ENCODE results near the gene SHCBP1L.

SHCBP1L gene
- long read RNA-seq, donor 1: 0 reads
- long read RNA-seq, donor 2: 0 reads
- long read RNA-seq, donor 3: 0 reads
- long read RNA-seq, donor 4: 0 reads
- long read RNA-seq, donor 5: 0 reads
- long read RNA-seq, donor 6: 0 reads
- long read RNA-seq, donor 7, partial matches to known transcripts: 159 of 173 reads
- long read RNA-seq, donor 7, other reads (novel, unspliced or antisense): 14 of 173 reads
- long read RNA-seq, donor 8: 0 reads

- DNase-seq: peak; percentile 85
Measured at GRCh38 chr1:182952677-182953444, at the start of gene SHCBP1L. Gene SHCBP1L (minus strand): TSS chr1:182953166. CDS start chr1:182953133, 33 bp downstream.

- DNase-seq: no peak
Measured at GRCh38 chr1:183002267-183002666, 49.3 kb upstream of the SHCBP1L start.

GRCh38 chr1:183000167-183000962 is 47.4 kb upstream of the SHCBP1L start:
- DNase-seq: no peak

GRCh38 chr1:182998482-182998881 is 45.5 kb upstream of the SHCBP1L start:
- no peak for DNase-seq

- DNase-seq: no peak
Measured at GRCh38 chr1:182996816-182997215, 43.9 kb upstream of the SHCBP1L start.

GRCh38 chr1:182995894-182996293 is 42.9 kb upstream of the SHCBP1L start:
- DNase-seq: no peak

GRCh38 chr1:182993746-182994145 is 40.8 kb upstream of the SHCBP1L start:
- DNase-seq: no peak

- DNase-seq: no peak
Measured at GRCh38 chr1:182990413-182991144, 37.6 kb upstream of the SHCBP1L start.

GRCh38 chr1:182985876-182986275 is 32.9 kb upstream of the SHCBP1L start:
- no peak for DNase-seq

- no peak for DNase-seq
Measured at GRCh38 chr1:182984621-182985020, 31.7 kb upstream of the SHCBP1L start.

GRCh38 chr1:182984138-182984537 is 31.2 kb upstream of the SHCBP1L start:
- no peak for DNase-seq

GRCh38 chr1:182978151-182978853 is 25.3 kb upstream of the SHCBP1L start:
- no peak for DNase-seq

- no peak for DNase-seq
Measured at GRCh38 chr1:182977480-182977879, 24.5 kb upstream of the SHCBP1L start.

- DNase-seq: no peak
Measured at GRCh38 chr1:182974506-182975191, 21.7 kb upstream of the SHCBP1L start.

GRCh38 chr1:182972829-182973228 is 19.9 kb upstream of the SHCBP1L start:
- no peak for DNase-seq

GRCh38 chr1:182972231-182972630 is 19.3 kb upstream of the SHCBP1L start:
- DNase-seq: no peak

- DNase-seq: no peak
Measured at GRCh38 chr1:182971219-182971618, 18.3 kb upstream of the SHCBP1L start.

- DNase-seq: no peak
Measured at GRCh38 chr1:182968836-182969734, 16.1 kb upstream of the SHCBP1L start.

GRCh38 chr1:182968151-182968741 is 15.3 kb upstream of the SHCBP1L start:
- no peak for DNase-seq

- DNase-seq: no peak
Measured at GRCh38 chr1:182965861-182966260, 12.9 kb upstream of the SHCBP1L start.
